Heart right ventricle (tissue), 16 donors: ENCODE measurements around the gene PDE11A. TPM values are rescaled to one million over a fixed set of nuclear protein-coding genes. Genes with fewer than 3 reads are reported as not detected.

Experiments used
- ATAC-seq, 8 donors: fragments of 200-7000 bp; cut with Tn5 transposase; one replicate each; pipeline ENCODE4 v1.9.1; 2020; ENCODE audit warnings: mild to moderate bottlenecking in 8 of 8, moderate library complexity in 8 of 8, moderate number of reproducible peaks in 1 of 8
- DNase-seq, 2 donors: peaks; one replicate each; pipeline ENCODE4 v3.0.0-alpha.2; 2020
- H3K27ac ChIP-seq, 10 donors: fragments of 200-600 bp; sonication (generic) in 2 of 10; one replicate each; pipeline versions ENCODE4 v1.5.0 to v1.8.0; 2020 to 2022; ENCODE audit warnings: mild to moderate bottlenecking in 3 of 10
- H3K27me3 ChIP-seq, 7 donors: fragments of 200-600 bp; one replicate each; pipeline ENCODE4 v1.8.0; 2021 to 2022; ENCODE audit warnings: mild to moderate bottlenecking in 2 of 7
- H3K36me3 ChIP-seq, 9 donors: fragments of 200-600 bp; sonication (generic) in 1 of 9; one replicate each; pipeline versions ENCODE4 v1.5.0 to v1.8.0; 2020 to 2022; ENCODE audit warnings: mild to moderate bottlenecking in 2 of 9
- H3K4me1 ChIP-seq, 9 donors: fragments of 200-600 bp; sonication (generic) in 1 of 9; one replicate each; pipeline versions ENCODE4 v1.5.0 to v1.8.0; 2020 to 2022; ENCODE audit warnings: mild to moderate bottlenecking in 4 of 9
- H3K4me3 ChIP-seq, 10 donors: fragments of 200-600 bp; sonication (generic) in 2 of 10; one replicate each; pipeline versions ENCODE4 v1.5.0 to v1.8.0; 2020 to 2022; ENCODE audit warnings: mild to moderate bottlenecking in 7 of 10, moderate library complexity in 2 of 10
- H3K9me3 ChIP-seq, 11 donors: fragments of 200-600 bp in 10 of 11; sonication (generic) in 2 of 11; one replicate each; pipeline versions ENCODE4 v1.5.0 to v1.8.0; 2013 to 2022; ENCODE audit warnings: mild to moderate bottlenecking in 2 of 11, control low read depth in 1 of 11, moderate library complexity in 1 of 11
- CTCF ChIP-seq, 9 donors: fragments of 200-600 bp; sonication (generic) in 2 of 9; IDR thresholded peaks; one replicate each; pipeline versions ENCODE4 v1.5.0 to v1.8.0; 2021 to 2022; ENCODE audit warnings: antibody characterized with exemption in 9 of 9, mild to moderate bottlenecking in 5 of 9, moderate library complexity in 1 of 9
- WGBS, 2 donors: extraction: QIAGEN DNeasy Blood & Tissue Kit; methylation state at CpG; one replicate each; pipeline ENCODE4 v1.1.7; 2013; ENCODE audit warnings: inconsistent platforms in 1 of 2; 5-methylcytosine and 5-hydroxymethylcytosine counted together
- intact Hi-C, 10 donors: fragments of 100-400 bp; cut with DNase I; formaldehyde crosslinking; loops; one replicate each; pipeline versions ENCODE4 v1.11.1 to v1.14.2; 2022
- polyA plus RNA-seq, 2 donors: library from polyadenylated mRNA; stranded (reverse); fragments of 200-250 nt; gene quantifications; one replicate each; pipeline ENCODE4 v1.2.3, GENCODE V29; 2013
- total RNA-seq, 10 donors: library from RNA; stranded (reverse); fragmentation: NEBNext Ultra II Directional in 3 of 10; extraction: Animal tissue kit (Norgen Biotek cat#: 25700) in 3 of 10; gene quantifications; one replicate each; pipeline versions ENCODE4 v1.2.1 to v1.2.4, GENCODE V29; 2021 to 2023
- donor health status: Arrhythmogenic right ventricular cardiomyopathy.
- donor health status: ischemic (EF 13 %, LVEDD 7.1; RV severe dilation, severe dysfunction).
- donor health status: healthy with polysubstance abuse.
- donor health status: DM: no; HTN: yes; CAD: no.
- donor health status: DM: no; HTN: no; CAD: no.
- donor health status: ischemic (EF 25% LVEDD 6.9; RV normal size, moderate dysfunction).
- donor health status: ischemic (EF 25% LVEDD 5.7; RV mildly dilated, moderate dysfunction).
- donor health status: healthy.
- donor health status: DM: yes; HTN: yes; CAD: no.
- donor health status: Ischemic cardiomyopathy.
- donor health status: ischemic (EF 35%, LVEDD 5.7; RV mildly dilated, moderate dysfunction).
- donor health status: nonischemic (EF 11% LVEDD 7.7; RV severe dilation, severe dysfunction).
- donor health status: DM: yes; HTN: yes; CAD: no.
- donor health status: PGD.
- donor health status: ischemic (EF 29% LVEDD 5.4; RV normal size, mild dysfunction).
- donor health status: nonischemic (EF 23%, LVEDD 6.1; RV moderate dilation, normal function).

Gene PDE11A
- total and polyA plus RNA-seq, 12 donors, result 0.12 to 6.4 (median 1.1) TPM

- Histone ChIP-seq H3K27ac (no peak overlapping the region), H3K4me1 (peaks cover 0 to 20% (median 7%) of the 10 kb centered on the region in 9 donors), H3K4me3 (no peak overlapping the region), H3K27me3 (no peaks in the 10 kb centered on the region), H3K9me3 (no peaks in the 10 kb centered on the region), H3K36me3 (no peaks in the 10 kb centered on the region)
- intact Hi-C loops, result loop anchor here in 1 of 10 donors (10.0 kb wide), 1 partner anchor 111 kb away; no protein-coding TSS in a partner anchor
- peak in 1 of 8 donors; percentile 59 for ATAC-seq
- 35 to 46% methylated on average over 12 of the region's 12 CpGs for WGBS, 2 donors
- peak; percentile 32 to 83 (median 68) for TF ChIP-seq CTCF (IDR thresholded peaks at IDR 0.05)
- peak in 1 of 2 donors; percentile 32 for DNase-seq
These were observed 166.4 kb downstream of the PDE11A start for GRCh38 chr2:177906041-177906718.

GRCh38 chr2:177905640-177906039 is 166.9 kb downstream of the PDE11A start:
- Histone ChIP-seq H3K4me1 (peaks cover 0 to 20% (median 7%) of the 10 kb centered on the region in 9 donors), H3K9me3 (no peaks in the 10 kb centered on the region), H3K27ac (no peak overlapping the region), H3K27me3 (no peaks in the 10 kb centered on the region), H3K4me3 (no peak overlapping the region), H3K36me3 (no peaks in the 10 kb centered on the region)
- intact Hi-C loops, result loop anchor here in 1 of 10 donors (10.0 kb wide), 1 partner anchor 111 kb away; no protein-coding TSS in a partner anchor
- no peak for TF ChIP-seq CTCF (IDR thresholded peaks at IDR 0.05)
- ATAC-seq, result no peak
- no peak for DNase-seq
- WGBS, 2 donors, result 88 to 92% methylated on average over 2 of the region's 2 CpGs

- ATAC-seq, result peak; percentile 76 to 95 (median 80)
- H3K36me3 ChIP-seq, result no peaks in the 10 kb centered on the region
- H3K27ac ChIP-seq, result peak overlapping the region; percentile 31 to 90 (median 72)
- H3K9me3 ChIP-seq, result no peaks in the 10 kb centered on the region
- H3K4me3 ChIP-seq, result no peak overlapping the region
- peaks cover 0 to 20% (median 7%) of the 10 kb centered on the region in 9 donors for H3K4me1 ChIP-seq
- WGBS, 2 donors, result 17 to 18% methylated on average over 2 of the region's 2 CpGs
- intact Hi-C loops, result loop anchor here in 1 of 10 donors (10.0 kb wide), 1 partner anchor 108 kb away; no protein-coding TSS in a partner anchor
- no peak for TF ChIP-seq CTCF (IDR thresholded peaks at IDR 0.05)
- no peaks in the 10 kb centered on the region for H3K27me3 ChIP-seq
- peak in 1 of 2 donors; percentile 18 for DNase-seq
These were observed 170.0 kb downstream of the PDE11A start for GRCh38 chr2:177902395-177903163.

- Histone ChIP-seq H3K36me3 (no peaks in the 10 kb centered on the region), H3K27me3 (no peaks in the 10 kb centered on the region), H3K4me1 (peaks cover 0 to 20% (median 7%) of the 10 kb centered on the region in 9 donors), H3K9me3 (no peaks in the 10 kb centered on the region), H3K4me3 (no peak overlapping the region), H3K27ac (no peak overlapping the region)
- TF ChIP-seq CTCF (IDR thresholded peaks at IDR 0.05), result no peak
- ATAC-seq (no peak), DNase-seq (no peak)
- intact Hi-C loops, result loop anchor here in 1 of 10 donors (10.0 kb wide), 1 partner anchor 105 kb away; no protein-coding TSS in a partner anchor
These were observed 172.5 kb downstream of the PDE11A start for GRCh38 chr2:177900082-177900481.
